NCI-H1694 (cell line): Measurements from ENCODE around the gene CBX7.

Experiments used
- DNase-seq: peaks from one replicate; lab custom pipeline; 2025; lab: John Stamatoyannopoulos, UW

Gene CBX7

DNA sequence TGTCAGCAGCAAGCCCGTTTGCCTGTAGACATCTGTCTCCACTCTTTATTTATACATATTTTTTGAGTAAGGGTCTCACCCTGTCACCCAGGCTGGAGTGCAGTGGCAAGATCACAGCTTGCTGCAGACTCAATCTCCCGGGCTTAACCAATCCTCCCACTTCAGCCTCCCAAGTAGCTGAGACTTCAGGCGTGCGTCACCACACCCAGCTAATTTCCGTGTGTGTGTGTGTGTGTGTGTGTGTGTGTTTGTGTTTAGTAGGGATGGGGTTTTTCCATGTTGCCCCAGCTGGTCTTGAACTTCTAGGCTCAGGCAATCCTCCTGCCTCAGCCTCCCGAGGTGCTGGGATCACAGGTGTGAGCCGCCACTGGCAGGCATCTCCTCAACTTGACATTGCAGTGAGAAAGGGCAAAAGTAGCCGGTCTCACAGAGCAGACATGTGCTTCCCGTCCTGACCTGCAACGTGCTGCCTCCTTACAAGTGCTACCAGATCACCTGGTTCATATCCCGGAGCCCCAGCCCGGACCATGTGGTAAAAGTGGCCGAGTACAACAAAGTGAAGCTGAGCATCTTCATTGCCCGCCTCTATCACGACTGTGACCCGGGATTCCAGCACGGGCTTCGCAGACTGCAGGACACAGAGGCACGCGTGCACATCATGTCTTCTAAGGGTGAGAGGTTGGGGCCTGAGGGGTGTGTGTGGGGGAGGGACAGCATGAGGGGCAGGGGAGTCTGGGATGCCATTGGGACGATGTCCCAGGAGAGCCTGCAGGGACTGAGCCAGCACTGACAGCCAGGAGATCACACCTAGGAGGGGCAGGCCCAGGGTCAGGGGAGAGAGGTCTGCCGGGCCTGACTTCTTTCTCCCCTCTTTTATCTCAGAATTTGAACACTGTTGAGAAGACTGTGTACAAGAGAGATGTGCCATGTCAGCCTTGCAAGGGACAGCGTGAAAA is 61.1 kb downstream of the CBX7 start:
- no peak for DNase-seq

- DNase-seq, result no peak
These were observed 61.9 kb downstream of the CBX7 start for GRCh38 chr22:39090426-39091064.

DNA sequence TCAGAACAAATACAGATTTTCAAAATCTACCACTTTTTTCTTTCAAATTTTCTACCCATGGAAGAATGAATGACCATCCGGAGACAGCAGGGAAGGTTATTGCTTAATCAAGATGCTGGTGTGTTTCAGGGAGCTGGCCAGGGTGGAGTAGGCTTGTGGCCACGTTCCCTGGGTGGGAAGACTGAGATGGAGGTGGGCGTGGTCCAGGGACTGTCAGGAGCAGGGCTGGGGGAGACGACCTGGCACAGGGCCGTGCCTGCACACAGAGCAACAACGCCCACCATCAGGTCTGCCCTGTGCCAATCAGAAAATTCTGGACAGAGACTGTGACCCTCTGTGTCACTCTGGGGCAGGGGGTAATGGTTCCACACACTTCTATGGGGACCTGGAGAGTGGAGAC is 62.6 kb downstream of the CBX7 start:
- DNase-seq, result no peak

GRCh38 chr22:39088685-39089032 is 63.8 kb downstream of the CBX7 start:
- no peak for DNase-seq

DNA sequence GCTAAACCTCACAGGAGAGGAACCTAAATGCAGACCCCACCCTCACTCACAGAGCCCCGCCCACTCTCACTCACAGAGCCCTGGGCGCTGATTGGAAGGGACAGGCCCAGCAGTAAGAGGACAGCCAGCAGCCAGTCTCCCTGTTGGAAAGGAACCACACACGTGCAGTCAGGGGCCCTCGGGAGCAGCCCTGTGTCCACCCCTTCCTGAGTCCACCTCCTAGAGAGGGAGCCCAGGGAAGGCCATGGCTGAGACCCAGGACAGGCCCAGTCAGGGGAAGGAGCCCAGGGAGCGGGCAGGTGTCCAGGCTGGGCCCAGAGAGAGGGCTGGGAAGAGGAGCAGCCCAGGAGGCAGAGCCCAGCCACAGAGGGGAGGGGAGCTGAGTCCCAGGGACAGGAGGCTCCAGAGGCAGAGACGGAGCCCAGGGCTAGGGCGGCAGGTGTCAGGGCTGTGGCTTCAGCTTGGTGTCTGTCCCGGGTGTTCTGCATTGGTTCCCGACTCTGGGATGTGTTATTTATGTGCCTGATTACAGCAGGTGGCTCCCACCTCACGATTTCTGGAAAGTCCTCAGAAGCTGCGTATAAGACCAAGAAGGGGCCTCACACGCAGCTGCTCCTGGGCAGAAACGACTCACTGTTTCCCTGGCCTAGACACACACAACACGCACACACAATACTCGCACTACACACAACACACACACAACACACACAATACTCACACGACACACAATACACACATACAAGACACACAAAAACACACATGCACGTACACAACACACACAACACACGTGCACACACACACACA is 64.4 kb downstream of the CBX7 start:
- no peak for DNase-seq

- no peak for DNase-seq
These were observed 65.4 kb downstream of the CBX7 start for GRCh38 chr22:39087098-39087497.

DNA sequence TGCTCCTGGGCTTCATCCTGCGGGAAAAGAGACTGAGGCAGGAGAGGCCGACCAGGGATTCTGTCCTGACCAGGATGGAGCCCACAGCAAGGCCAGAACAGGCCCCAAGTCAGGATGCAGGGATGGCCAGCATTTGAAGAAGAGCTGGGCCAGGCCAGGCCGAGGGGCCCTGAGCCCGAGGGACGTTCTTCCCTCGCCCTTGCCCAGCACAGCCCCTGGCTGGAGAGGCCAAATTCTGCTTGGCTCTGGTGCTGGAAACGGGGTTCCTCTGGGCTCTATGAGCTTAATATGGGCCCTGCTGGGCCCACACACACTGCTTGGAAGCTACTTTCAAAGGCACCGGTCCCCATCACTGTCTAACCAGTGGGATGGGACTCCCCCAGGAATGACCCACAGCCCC is 67.8 kb downstream of the CBX7 start:
- DNase-seq, result no peak

DNA sequence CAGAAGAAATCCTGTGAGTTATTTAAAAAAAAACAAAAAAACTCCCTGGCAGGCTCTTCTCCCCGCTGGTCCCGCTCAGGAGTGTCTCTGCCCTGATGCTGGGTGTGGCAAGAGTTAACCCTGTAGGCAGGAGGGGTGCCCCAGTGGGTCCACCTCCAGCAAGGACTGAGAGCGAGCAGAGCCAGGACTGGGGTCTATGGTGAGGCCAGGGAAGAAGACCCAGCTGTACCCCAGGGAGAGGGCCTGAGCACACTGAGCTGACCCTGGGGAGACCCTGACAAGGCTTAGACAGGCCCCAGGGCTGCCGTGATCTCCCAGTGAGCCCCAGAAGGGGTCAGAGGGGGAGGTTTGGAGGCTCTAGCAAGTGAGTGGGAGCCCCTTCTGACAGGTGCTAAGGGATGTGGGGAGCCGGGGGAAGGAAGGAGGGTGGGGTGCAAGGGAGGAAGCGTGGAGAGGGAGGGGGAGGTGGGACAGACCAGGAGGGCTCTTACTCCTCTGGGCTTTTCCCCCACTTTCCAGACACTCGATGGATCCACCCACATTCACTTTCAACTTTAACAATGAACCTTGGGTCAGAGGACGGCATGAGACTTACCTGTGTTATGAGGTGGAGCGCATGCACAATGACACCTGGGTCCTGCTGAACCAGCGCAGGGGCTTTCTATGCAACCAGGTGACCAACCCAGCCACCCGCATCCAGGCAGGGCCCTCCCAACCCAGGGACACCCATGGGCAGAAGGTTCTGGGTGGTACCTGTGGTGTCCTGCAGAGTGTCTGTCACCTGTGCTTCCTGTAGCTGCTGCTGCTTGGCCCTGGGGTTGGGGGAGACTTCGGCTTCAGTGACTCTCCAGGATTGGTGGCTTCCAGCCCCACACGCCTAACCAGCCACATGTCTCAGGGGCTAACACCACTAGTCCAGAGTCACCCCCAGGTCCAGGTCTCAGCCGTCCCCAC is 69.0 kb downstream of the CBX7 start:
- no peak for DNase-seq

DNA sequence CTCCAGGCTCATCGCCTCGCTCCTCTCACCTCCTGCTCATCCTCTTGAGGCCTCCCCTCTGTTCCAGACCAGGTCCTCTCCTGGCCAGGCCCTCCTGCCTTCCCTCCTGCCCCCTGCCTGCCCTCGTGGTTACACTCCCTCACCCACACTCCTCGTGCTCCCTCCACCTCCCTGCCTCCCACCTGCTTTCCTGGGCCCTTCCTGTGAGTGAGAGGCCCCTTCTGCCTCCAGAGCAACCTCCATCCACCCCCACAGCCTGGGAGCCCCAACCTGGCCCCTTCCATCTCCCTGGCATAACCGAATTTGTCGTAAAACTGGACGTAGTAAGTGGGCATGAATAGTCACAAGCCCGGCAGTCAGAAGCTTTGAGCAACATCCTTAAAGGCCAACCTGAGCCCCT is 70.9 kb downstream of the CBX7 start:
- no peak for DNase-seq

GRCh38 chr22:39081016-39081415 is 71.5 kb downstream of the CBX7 start:
- DNase-seq, result no peak
